Mucosa of descending colon (tissue), 3 donors: ENCODE data around the gene AP1S3. TPM values are rescaled to one million over a fixed set of nuclear protein-coding genes. Genes with fewer than 3 reads are reported as not detected.
"Not testable (repeated sequence)": the region's sequence is repeated elsewhere in the genome, so short reads cannot be mapped to it uniquely, and the experiment has no call there.

Experiments used
- ATAC-seq: fragments of 200-7000 bp; cut with Tn5 transposase; one replicate; pipeline ENCODE4 v1.9.1; 2020; ENCODE audit warnings: mild to moderate bottlenecking, moderate library complexity
- DNase-seq, 3 donors: peaks; one replicate each; pipeline ENCODE4 v3.0.0-alpha.2; 2020
- H3K36me3 ChIP-seq: fragments of 200-600 bp; one replicate; pipeline ENCODE4 v1.8.0; 2021; ENCODE audit warnings: low read depth, mild to moderate bottlenecking
- H3K4me1 ChIP-seq: fragments of 200-600 bp; one replicate; pipeline ENCODE4 v1.8.0; 2021; ENCODE audit warnings: low read depth, mild to moderate bottlenecking
- H3K4me3 ChIP-seq: fragments of 200-600 bp; one replicate; pipeline ENCODE4 v1.8.0; 2021; ENCODE audit warnings: mild to moderate bottlenecking
- H3K9me3 ChIP-seq: fragments of 200-600 bp; one replicate; pipeline ENCODE4 v1.8.0; 2021; ENCODE audit warnings: mild to moderate bottlenecking
- CTCF ChIP-seq: fragments of 200-600 bp; IDR thresholded peaks from one replicate; pipeline ENCODE4 v1.8.0; 2022; ENCODE audit warnings: antibody characterized with exemption, mild to moderate bottlenecking
- intact Hi-C, 2 donors: fragments of 100-400 bp; cut with DNase I in 1 of 2; cut with micrococcal nuclease in 1 of 2; formaldehyde crosslinking; loops; one replicate each; pipeline versions ENCODE4 v1.11.0 to v1.11.1; 2022; cut with DNase I, micrococcal nuclease
- total RNA-seq, 3 donors: library from RNA; stranded (reverse); fragmentation: NEBNext Ultra II Directional in 2 of 3; extraction: Animal tissue kit (Norgen Biotek cat#: 25700) in 2 of 3; gene quantifications; one replicate each; pipeline versions ENCODE4 v1.2.1 to v1.2.4, GENCODE V29; 2021 to 2023
- donor health status: DM: no; HTN: no; CAD: no; lungs with moderate emphysema.
- donor health status: DM: no; HTN: no; CAD: no.
- donor health status: DM: no; HTN: yes; CAD: no.

AP1S3 gene
- total RNA-seq, 3 donors from 2014 or later, result 3.5 to 8.6 (median 5.0) TPM

- intact Hi-C loops, result no loop called here
- DNase-seq, result no peak
- no peaks in the 10 kb centered on the region for H3K4me1 ChIP-seq
- ATAC-seq, result no peak
- no peak for TF ChIP-seq CTCF
- H3K36me3 ChIP-seq, result peaks cover 11% of the 10 kb centered on the region
- no peaks in the 10 kb centered on the region for H3K9me3 ChIP-seq
- no peak overlapping the region for H3K4me3 ChIP-seq
These were observed 43.4 kb upstream of the AP1S3 start for GRCh38 chr2:223880796-223881195.

GRCh38 chr2:223877721-223878410, 40.5 kb upstream of the AP1S3 start:
- ATAC-seq (no peak), DNase-seq (no peak)
- TF ChIP-seq CTCF, result no peak
- Histone ChIP-seq H3K9me3 (no peaks in the 10 kb centered on the region), H3K4me3 (no peak overlapping the region), H3K4me1 (no peaks in the 10 kb centered on the region), H3K36me3 (peaks cover 11% of the 10 kb centered on the region)
- intact Hi-C loops, result no loop called here

GRCh38 chr2:223873672-223874071, 36.3 kb upstream of the AP1S3 start:
- Histone ChIP-seq H3K4me3 (no peak overlapping the region), H3K9me3 (no peaks in the 10 kb centered on the region), H3K36me3 (peaks cover 8% of the 10 kb centered on the region), H3K4me1 (no peaks in the 10 kb centered on the region)
- ATAC-seq, result no peak
- intact Hi-C loops, result no loop called here
- DNase-seq, result no peak
- TF ChIP-seq CTCF, result no peak

GRCh38 chr2:223872772-223873171, 35.4 kb upstream of the AP1S3 start:
- DNase-seq, H3K36me3 ChIP-seq, H3K4me1 ChIP-seq, ATAC-seq, H3K4me3 ChIP-seq, H3K9me3 ChIP-seq, intact Hi-C loops: not testable (repeated sequence)

GRCh38 chr2:223871661-223872060, 34.3 kb upstream of the AP1S3 start:
- H3K4me1 ChIP-seq, ATAC-seq, H3K36me3 ChIP-seq, H3K4me3 ChIP-seq, DNase-seq, H3K9me3 ChIP-seq, intact Hi-C loops: not testable (repeated sequence)

GRCh38 chr2:223870840-223871611, 33.6 kb upstream of the AP1S3 start:
- H3K4me3 ChIP-seq, result no peak overlapping the region
- intact Hi-C loops, result no loop called here
- no peak for TF ChIP-seq CTCF
- ATAC-seq (no peak), DNase-seq (no peak)
- H3K4me1 ChIP-seq, result no peaks in the 10 kb centered on the region
- no peaks in the 10 kb centered on the region for H3K36me3 ChIP-seq
- no peaks in the 10 kb centered on the region for H3K9me3 ChIP-seq
